GM21447 (cell line): Measurements from ENCODE around the gene WDR62.
A peak's percentile ranks its signal among the peaks of the same experiment; 100 is the strongest.

Experiments
- ATAC-seq: cut with Tn5 transposase; IDR thresholded peaks from one replicate; pipeline ENCODE4 v1.9.1; 2021; ENCODE audit not compliant: unreplicated experiment

The WDR62 gene

GRCh38 chr19:36054733-36055686 is at the start of gene WDR62:
Gene WDR62, plus strand, starts transcription at chr19:36054897. Its CDS starts 75 bp downstream, at chr19:36054972.
- ATAC-seq, result peak; percentile 62

- ATAC-seq, result no peak
Observed at GRCh38 chr19:36006955-36007354, 47.7 kb upstream of the WDR62 start.

- no peak for ATAC-seq
Observed at GRCh38 chr19:36008336-36008978, 46.2 kb upstream of the WDR62 start, which contains the start of gene SYNE4. Gene SYNE4, minus strand, starts transcription at chr19:36008813. Its CDS starts 132 bp downstream, at chr19:36008681.

- no peak for ATAC-seq
Observed at GRCh38 chr19:36009220-36009619, 45.5 kb upstream of the WDR62 start.

GRCh38 chr19:36009633-36010379 is 44.9 kb upstream of the WDR62 start:
- ATAC-seq, result no peak

- no peak for ATAC-seq
Observed at GRCh38 chr19:36010402-36010801, 44.3 kb upstream of the WDR62 start.

GRCh38 chr19:36013280-36014011 is 41.3 kb upstream of the WDR62 start:
- ATAC-seq, result no peak

- ATAC-seq, result peak; percentile 92
Observed at GRCh38 chr19:36014012-36014924, 40.4 kb upstream of the WDR62 start, which contains the start of gene ALKBH6. Gene ALKBH6, minus strand, starts transcription at chr19:36014213. Its CDS starts 816 bp downstream, at chr19:36013397.

GRCh38 chr19:36019061-36019670 is 35.5 kb upstream of the WDR62 start:
- ATAC-seq, result no peak

GRCh38 chr19:36023432-36023831 is 31.3 kb upstream of the WDR62 start:
- ATAC-seq, result no peak

GRCh38 chr19:36025541-36025940 is 29.2 kb upstream of the WDR62 start:
- no peak for ATAC-seq

- ATAC-seq, result no peak
Observed at GRCh38 chr19:36026091-36026876, 28.4 kb upstream of the WDR62 start.

- ATAC-seq, result no peak
Observed at GRCh38 chr19:36027696-36028095, 27.0 kb upstream of the WDR62 start.

GRCh38 chr19:36028313-36029041 is 26.2 kb upstream of the WDR62 start:
- no peak for ATAC-seq

- ATAC-seq, result no peak
Observed at GRCh38 chr19:36030264-36031148, 24.2 kb upstream of the WDR62 start.

- no peak for ATAC-seq
Observed at GRCh38 chr19:36031308-36031707, 23.4 kb upstream of the WDR62 start.
